NCI-H2196 (cell line): ENCODE data around the gene ZNF827.

Experiments used
- DNase-seq: peaks from one replicate; lab custom pipeline; 2025; ENCODE audit not compliant: unreplicated experiment; lab: John Stamatoyannopoulos, UW

ZNF827 gene

GRCh38 chr4:145868637-145869409, 69.8 kb downstream of the ZNF827 start:
- no peak for DNase-seq

DNA sequence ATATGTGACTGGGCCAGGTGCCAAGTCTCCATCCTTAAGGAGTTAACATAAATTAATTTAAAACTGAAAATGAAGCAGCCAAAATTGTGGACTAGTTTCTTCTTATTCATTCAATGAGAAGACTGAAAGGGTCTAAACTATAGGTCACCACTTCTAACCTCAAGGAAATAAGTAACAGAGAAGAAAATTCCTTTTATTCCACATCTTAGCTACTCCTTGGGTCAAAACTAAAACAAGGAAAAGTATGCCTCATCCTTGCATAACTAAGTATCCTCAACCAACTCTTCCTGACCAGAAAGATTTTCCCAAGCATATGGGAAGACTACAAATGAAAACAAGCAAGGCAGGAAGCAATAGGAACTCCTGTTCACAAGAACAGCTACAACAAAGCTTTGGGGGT, 71.2 kb downstream of the ZNF827 start:
- no peak for DNase-seq

DNA sequence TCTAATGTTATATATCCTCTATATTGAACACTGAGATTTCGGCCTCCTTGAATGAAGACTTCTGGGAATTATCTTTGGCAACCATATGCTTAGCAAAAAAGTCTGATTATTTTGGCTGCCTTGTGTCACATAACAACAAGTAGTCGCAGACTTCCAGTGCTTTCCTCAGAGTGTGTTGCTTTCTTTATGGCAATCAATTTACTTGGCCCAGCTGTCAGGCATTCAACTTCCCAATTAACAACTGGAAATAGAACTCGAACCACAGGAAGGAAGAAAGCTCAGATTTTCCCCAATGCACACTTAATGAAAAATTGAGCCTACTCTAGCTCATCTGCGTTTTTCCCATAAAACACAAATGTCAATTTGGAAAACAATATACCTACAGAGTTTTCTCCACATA, 71.6 kb downstream of the ZNF827 start:
- no peak for DNase-seq

DNA sequence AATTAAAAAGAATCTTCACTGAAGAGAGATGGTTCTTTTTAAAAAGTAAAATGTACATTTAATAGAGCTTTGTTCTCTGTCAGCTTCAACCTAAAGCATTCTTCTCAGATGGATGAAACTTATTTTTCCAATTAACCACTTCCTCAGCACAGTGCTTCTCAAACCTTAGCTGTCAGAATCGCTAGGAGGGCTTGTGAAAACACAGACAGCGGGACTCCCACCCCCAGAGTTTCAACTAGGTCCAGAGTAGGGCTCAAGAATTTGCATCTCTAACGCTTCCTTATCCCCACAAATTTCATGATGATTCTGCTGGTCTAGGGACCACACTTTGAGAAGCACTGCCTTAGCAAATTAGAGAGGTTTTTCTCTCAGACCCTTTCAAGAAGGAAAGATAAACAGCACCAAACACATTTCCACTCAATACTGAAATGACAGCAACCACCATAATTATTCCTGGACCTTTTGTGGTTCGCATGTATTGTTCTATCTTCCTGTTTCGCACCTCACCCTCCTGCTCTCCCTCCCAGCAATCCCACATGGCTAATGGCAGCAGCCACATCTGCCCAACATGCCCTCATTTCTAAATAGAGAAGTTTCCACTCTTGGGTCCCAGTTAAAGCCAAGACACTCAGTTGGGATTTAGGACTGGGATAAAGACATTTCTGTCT, 73.2 kb downstream of the ZNF827 start:
- no peak for DNase-seq

GRCh38 chr4:145863191-145863590, 75.4 kb downstream of the ZNF827 start:
- no peak for DNase-seq

- peak; percentile 3 for DNase-seq
These were observed 77.0 kb downstream of the ZNF827 start for GRCh38 chr4:145861336-145862318.

GRCh38 chr4:145860897-145861296, 77.7 kb downstream of the ZNF827 start:
- no peak for DNase-seq

DNA sequence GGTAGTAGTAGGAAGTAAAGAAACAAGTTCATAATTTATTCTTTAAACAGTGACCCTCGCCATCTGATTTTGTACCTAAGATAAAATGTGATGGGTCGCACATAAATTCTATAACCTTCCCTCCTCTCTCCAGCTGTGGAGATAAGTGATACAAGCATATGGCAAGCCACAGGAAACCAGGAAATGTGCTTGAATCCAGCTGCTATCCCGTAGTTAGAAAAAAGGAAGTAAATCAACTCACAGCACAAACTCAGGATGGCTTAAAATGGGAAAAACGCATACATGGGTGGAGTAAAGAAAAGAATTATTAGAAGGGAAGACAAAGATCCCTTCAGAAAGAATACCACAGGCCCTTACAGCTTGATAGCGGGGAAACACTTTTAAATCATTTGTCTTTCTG, 78.2 kb downstream of the ZNF827 start:
- DNase-seq, result no peak

DNA sequence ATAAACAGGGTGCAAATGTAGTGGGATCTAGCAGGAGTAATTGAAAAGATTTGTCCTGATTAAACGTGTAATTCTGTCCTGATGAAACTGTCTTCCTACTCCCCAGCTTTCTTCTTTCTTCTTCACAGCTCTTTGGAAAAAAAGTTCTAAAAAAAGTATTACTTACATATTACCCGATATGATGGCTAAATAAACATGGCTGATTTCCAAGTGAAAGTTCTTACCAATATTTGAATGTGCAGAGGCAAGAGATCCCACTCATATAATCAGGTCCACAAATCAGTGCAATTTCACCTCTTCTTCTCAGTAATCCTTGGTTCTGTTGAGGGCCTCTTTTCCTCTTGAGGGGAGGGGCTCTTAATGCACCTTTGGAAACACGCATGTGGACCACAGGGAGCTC, 78.7 kb downstream of the ZNF827 start:
- DNase-seq, result no peak

DNA sequence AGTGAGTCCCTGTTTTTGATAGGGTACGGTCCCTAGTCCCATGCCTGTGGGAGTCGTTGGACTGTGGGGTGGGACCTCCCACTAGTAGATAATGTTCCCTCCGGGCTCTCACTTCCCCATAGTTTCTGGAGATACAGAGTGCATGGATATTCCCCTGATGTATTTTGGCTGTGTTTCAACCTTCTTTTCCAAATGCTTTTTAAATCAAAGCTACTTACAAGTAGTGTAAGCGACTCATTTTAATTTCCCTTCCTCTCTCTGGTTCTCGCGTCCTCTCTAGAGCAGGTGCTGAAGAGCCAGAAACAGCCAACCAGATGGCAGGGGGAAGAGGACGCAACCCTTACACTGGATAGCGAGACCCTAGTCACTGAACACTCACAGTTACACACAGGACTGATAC, 79.2 kb downstream of the ZNF827 start:
- no peak for DNase-seq

DNA sequence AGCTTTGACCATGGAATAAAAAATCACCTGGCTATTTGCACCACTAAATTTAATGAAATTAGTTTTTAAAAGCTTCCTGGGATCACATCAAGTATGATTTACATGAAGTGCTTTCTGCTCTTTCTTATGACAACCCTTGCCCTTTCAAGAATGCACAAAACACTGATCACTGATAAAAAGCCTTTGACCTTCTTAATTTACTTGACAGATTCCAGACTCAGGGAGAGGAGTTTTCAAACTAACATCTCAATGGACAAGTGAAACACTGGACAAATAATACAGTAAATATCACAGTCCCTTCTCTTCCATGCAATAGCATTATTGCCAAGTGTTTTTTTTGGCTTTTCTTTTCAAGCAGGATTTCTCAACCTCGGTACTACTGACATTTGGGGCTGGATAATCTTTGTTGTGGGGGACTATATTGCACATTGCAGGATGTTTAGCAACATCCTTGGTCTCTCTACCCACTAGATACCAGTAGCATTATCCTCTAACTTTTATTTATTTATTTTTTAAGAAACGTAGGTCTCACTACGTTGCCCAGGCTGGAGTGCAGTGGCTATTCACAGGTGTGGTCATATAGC, 86.3 kb downstream of the ZNF827 start:
- DNase-seq, result no peak

- DNase-seq, result no peak
These were observed 87.0 kb downstream of the ZNF827 start for GRCh38 chr4:145851511-145852201.

- no peak for DNase-seq
These were observed 90.9 kb downstream of the ZNF827 start for GRCh38 chr4:145847764-145848163.

- no peak for DNase-seq
These were observed 93.5 kb downstream of the ZNF827 start for GRCh38 chr4:145845118-145845517.

DNA sequence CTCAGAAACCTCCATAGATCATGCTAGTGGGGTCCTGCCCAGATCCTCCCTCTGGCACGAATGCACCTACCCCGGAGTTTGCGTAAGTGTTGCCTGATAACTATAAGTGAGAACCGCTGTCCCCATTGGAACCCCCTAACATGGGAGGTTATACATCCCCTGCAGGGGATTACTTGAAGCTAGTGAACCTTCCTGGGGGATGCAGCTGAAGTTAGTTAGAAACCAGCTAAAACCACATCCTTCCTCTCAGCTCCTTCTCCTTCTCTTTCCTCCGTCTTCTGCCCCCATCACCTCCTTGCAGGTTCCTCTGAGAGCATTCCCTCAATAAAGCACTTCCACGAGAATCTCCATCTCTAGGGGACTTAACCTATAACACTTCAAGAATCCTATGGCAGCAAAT, 95.0 kb downstream of the ZNF827 start:
- no peak for DNase-seq

GRCh38 chr4:145843148-145843547, 95.5 kb downstream of the ZNF827 start:
- DNase-seq, result no peak

- no peak for DNase-seq
These were observed 96.3 kb downstream of the ZNF827 start for GRCh38 chr4:145842224-145842887.

GRCh38 chr4:145840801-145841200, 97.8 kb downstream of the ZNF827 start:
- DNase-seq, result no peak

GRCh38 chr4:145840162-145840768, 98.4 kb downstream of the ZNF827 start:
- no peak for DNase-seq

DNA sequence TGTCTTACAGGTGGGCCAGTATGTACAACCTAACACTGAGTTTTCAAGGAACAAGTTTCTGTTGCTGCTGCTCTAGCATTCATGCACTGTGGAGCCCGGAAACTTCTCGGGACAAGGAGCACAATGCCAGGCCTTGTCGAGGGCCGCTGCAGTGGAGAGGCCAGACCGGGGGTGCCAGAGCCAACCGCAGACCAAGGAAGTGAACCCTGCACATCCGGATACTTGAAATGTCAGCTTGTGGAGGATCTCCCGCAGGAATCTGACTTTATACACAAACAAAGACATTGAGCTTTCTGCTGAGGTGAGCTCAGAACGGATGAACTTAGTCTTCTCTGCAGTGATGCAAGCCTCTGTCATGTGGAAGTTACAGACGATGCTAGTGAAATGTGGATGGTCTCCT, 99.5 kb downstream of the ZNF827 start:
- no peak for DNase-seq
